Stimulated activated CD4-positive, alpha-beta T cell treated with anti-CD3 and anti-CD28 coated beads, Interleukin-1b, Interleukin-23, amount 100 ng/mL, for 1 hour (primary cell): ENCODE data around the gene TEAD1.
A peak's percentile ranks its signal among the peaks of the same experiment; 100 is the strongest.
"Not testable (repeated sequence)": the region's sequence is repeated elsewhere in the genome, so short reads cannot be mapped to it uniquely, and the experiment has no call there.

Source experiments
- DNase-seq, 2 donors: peaks; one replicate each; pipeline ENCODE4 v3.0.0-alpha.2; 2020; ENCODE audit warnings: low read depth in 2 of 2

TEAD1 gene

DNA sequence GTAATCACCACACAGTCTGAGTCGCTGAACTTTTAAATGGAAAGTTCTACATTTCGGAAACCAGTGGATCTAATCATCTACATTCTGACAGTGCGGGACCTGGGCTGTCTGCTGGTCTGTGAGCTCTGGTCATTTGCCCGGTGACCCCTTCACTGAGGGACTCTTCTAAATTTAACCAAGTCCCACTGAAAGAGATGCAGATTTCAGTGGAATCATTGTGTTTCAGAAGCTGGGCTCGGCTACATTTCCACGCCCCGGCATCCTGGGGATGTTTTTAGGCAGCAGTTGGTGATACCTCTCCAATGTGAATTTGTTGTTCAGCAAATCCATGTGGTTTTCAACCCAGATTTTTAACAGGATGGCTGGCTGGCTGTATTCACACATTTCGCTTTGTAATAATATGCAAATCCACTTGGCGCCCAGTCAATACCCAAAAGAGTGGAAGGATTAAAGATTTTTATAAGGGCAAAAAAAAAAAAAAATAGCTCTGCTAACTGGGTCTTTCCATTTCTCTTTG lies 189.4 kb downstream of the TEAD1 start:
- no peak for DNase-seq

DNA sequence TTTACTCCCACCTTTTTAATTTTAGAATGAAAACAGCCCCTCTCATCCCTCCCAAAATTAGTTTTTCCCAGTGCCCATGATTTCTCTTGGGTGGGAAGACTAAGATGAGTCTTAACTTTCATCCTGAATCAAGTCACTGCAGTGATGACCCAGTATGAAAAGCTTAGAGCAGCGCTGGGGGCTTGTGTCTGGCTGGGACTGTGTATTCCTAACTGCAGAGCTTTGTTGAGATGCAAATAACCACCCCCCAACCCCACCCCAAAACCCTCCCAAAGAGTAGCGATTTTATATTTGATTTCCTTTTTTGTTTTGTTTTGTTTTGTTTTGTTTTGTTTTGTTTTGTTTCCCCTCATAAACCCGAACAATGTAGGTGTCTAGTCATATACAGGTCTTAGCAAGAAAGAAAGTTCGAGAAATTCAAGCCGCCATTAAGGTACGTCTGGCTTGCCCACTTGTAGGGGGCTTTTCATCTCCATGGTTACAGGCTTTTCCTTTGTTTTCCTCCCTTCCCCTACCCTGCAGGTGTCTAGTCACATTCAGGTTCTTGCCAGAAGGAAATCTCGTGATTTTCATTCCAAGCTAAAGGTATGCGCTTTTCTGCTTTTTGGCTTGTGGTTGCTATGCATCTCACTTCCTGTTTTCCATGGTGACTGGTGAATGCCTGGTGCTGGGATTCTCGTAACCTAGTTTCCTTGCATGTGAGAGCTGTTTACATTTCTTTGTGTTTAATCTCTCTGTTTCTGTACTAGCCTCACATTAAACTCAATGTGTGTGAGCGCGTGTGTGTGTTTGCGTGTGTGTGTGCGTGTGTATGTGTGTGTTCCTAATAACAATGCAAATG lies 190.3 kb downstream of the TEAD1 start:
- no peak for DNase-seq

DNA sequence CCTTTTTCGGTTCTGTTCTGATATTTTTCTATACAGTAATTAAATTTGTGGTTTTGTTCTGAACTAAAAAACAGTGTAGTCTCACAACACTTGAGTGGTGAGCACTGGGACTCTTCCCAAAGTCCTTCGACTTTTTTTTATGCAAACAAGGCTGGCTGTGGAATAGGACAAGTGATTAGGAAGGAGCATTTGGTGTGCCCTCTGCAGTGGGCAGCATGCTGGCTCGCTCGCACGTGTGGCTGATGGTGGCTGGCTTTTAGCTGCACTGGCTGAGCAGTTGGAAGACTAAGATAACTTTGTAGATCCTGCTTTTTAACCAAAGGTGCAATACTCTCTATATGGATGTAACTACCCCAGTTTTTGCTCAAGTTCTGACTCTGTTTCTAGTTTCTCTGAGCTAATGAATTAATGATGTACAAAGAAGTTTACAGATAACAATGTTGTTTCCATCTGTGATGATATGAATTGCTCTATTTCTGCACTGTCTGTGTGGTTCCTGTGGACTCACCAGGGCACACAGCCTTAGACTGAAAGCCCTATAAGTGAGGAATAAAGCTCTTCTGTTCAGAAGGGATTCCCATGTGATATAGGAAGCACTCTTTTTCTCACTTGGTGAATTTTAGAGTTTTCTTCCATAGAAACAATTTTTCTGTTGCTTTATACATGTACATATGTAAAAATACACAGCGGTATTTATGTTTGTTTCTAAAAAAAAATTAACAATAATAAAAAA lies 191.8 kb downstream of the TEAD1 start:
- DNase-seq: no peak

DNA sequence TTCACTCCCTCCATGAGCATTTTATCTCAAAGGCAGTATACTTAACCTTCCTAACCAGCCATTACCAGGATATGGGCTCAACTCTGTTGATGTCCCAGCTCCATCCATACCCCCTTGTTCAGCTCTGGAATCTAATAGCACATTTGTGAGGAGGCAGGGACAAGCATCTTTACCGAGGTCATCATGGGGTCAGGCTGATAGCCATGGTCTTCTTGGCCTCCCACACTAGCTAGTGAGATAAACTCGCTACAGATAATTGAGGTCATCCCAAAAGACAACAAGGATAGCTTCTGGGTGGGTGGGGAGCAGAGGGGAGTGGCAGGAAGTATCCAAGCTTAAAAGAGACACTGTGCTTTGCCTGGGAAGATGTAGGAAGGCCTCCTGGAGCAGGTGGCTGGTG lies 193.3 kb downstream of the TEAD1 start:
- DNase-seq: no peak

DNA sequence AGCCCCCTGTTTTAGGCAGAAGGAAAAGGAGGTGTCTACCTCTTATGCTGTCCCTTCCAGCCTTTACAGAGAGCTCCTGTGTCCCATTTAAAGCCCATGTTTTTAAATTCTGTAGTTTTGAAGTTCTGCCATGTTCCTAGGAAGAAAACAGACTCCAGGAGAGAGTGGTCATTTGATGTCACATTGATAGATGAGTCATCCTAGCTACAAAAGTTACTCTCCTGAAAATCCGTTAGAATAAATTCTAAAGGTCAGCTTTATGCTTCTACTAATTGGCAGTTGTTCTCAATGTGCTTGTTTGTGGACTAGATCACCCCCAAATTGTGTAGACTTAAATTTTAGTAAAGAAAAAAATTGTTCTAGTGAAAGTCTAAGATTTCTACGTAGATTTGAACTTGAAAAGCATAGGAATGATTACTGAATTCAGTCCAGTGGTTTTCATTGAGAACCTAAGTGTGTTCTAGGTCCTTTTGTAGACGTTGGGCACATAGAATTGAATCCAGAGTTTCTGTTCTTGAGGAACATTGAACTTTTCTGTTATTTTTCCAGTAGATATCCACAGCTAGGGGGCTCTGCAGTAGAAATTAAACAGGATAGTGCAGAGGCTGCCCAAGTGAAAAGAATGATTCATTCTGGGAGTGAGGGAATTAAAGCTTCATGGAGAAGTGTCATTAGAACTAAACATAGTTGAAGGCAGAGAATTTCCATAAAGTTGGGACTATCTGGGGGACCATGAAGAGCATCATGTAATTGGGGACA lies 194.3 kb downstream of the TEAD1 start:
- DNase-seq: no peak

DNA sequence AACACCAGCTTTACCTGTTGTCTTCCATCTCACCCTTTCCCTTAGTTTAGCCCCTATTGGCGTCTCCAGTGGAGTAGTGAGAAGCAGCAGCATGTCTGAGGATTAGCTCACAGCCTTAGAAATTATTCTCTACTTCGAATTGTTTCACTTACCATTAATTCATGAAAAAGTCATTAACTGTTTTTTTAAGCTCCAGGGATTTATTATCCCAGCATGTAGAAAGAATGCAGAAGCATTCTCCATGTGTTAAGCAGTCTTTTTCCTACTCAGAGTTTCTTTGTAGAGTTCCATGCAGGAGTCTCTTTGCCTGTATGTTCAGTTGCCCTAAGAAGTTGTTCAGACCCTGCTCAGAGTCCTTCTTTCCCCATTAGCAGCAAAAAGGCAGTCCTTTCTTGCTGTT lies 197.0 kb downstream of the TEAD1 start:
- DNase-seq: no peak

DNA sequence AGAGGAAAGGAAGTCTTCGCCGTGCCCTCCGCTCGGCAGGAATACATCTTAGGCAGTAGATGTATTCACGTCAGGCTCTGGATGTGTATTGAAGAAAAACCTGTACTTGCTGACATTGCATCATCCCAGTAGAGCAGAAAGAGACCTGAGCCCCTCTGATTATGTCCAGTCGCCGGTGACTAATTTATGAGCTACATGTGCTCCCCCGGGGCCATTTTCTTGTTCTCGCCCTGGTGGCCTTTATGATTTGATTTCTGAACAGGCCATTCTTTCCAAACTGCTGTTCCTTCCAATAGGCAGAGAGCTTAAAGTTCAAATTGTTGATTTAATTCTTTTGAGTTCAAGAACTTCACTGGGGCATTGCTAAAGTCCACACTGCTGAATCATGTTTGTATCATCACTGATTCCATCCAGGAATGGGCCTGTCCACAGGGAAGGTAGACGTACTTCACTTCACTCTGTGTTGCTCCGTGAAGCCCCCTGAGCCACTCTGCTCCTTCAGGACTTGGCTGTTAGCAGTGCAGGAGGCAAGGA lies 197.6 kb downstream of the TEAD1 start:
- no peak for DNase-seq

DNA sequence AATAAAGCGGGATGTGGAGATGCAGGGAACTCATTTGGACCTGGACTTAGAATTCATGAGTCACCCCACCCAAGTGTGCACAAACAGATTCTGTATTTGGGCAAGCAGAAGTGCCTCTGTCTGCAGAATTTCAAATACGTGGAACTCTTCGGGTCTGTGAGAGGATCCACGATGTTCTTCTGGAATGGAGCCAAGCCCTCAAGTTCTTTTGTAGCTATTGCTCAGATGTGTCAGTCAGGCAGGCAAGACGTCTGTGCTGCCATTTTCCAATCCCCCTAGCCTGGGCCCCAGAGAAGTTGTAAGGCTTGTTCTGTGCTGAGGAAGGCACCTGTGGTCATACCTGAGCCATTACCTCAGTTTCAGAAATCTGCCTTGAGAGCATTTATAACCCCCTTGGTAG lies 202.1 kb downstream of the TEAD1 start:
- no peak for DNase-seq

DNA sequence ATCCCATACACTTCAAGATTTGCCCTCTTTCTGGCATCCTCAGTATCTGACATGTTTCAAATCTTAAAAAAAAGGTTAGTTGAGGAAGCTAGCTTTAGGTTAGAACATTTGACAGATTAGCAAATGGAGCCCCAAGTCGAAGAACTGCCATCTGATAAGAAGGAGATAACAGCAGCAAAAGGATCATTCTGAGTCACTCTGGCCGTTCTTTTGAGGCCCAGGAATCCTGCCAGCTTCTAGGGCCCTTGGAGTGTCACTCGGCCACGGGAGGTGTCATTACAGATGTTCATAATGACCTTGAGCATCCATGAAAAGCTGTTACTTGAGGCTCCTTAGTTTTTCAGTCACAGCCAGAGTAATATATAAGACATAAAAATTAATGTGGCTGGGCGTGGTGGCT lies 202.8 kb downstream of the TEAD1 start:
- no peak for DNase-seq

DNA sequence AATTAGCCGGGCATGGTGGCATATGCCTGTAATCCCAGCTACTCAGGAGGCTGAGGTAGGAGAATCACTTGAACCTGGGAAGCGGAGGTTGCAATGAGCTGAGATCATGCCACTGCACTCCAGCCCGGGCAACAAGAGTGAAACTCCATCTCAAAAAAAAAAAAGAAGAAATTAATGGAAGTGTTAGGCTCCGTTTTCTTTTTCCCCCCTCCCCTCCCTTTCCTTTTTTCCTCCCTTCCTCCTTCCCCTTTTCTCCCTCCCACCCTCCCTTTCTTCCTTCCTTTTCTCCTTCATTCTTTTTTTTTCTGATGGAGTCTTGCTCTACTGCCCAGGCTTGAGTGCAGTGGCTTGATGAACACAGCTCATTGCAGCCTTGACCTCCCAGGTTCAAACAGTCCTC lies 203.3 kb downstream of the TEAD1 start:
- DNase-seq: not testable (repeated sequence)

DNA sequence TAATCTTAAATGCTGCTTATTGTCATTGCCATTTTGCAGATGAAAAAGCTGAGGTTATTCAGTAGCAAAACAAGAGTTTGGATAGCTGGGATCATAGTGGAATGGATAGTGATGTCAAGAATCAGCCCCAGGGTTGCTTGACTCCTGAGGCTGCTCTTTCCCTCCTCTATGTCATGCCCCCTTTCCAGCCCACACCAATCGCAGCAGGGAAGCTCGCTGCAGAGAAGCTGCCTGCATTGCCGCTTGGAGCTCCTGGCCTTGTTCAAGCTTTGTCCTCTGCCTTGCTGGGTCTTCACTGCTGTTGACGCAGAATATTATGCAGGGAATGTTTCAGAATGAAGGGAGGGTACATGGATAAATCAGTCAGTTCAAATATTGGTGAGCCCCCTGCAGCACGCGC lies 206.1 kb downstream of the TEAD1 start:
- no peak for DNase-seq

DNA sequence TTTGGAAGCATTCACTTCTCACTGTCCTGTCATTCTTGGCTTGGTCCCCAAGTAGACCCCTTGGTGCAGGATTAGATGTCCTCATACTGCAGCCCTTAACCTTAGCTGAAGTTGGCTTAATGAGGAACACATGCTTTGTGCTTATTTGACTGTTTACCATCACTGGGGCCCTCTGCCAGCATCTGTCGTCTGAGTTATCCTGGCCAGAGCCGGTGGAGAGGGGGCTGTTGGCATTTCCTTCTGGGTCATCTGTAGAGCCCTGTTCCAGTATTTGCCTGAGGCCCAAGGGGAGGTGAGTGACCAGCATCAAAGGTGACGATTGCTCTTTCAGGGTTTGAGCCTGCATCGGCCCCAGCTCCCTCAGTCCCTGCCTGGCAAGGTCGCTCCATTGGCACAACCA lies 208.4 kb downstream of the TEAD1 start:
- DNase-seq: no peak

DNA sequence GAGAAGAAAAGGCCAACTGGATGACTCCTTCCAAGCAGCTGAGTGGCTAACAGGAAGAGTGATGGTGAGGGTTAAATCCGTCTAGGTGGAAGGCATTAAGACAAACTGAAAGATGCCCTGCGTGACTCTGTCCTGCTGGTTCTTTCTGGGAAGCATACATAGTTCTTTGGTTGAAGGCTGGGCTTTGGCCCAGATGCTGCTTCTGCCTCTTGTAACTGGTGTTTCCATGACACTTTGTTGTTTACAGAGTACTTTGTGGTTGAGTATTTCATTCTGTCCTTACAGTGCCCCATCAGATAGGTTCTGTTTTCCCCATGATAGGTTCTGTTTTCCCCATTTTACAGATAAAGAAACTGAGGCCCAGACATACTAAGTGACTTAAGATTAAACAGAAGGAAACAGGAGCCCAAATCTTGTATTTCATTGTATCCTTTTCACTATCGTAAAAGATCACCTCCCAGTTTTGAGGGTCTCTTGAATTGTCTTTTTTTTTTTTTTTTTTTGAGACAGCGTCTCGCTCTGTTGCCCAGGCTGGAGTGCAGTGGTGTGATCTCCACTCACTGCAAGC lies 210.6 kb downstream of the TEAD1 start:
- no peak for DNase-seq

DNA sequence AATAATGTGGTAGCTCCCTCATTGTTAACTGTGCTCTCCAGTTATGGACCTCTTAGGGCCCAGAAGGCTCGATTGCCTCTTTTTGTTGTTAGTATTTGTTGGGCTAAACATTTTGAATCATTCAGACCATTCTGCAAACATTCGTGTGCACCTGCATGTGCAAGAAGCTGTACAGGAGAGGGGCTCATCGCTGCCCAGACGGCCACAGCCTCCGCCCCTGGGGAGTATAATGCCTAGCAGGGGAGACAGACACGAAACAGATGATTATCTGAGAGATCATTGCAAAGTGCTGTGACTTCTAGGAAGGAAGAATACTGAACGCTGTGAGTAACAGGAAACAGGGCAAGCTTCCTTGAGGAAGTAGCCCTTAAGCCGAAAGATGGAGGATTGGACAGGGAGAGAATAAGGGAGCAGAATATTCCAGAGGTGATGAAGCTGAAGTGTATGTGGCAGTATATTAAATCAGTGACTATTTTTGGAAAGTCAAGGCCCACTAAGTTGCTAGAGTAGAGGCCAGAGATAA lies 211.6 kb downstream of the TEAD1 start:
- DNase-seq: no peak

DNA sequence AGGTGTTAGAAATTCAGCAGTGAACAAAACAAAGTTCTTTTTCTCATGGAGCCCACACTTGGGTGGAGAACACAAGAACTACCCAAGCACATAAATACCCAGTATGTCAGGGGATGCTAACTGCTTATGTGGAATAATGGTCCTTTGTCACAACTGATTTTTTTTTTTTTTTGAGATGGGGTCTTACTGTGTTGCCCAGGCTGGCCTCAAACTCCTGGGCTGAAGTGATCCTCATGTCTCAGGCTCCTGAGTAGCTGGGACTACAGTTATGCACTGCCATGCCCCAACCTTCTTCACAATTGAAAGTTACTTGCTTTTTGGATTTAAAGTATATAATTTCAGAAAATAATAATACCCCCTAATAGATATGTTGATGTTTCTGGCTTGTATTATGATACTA lies 212.3 kb downstream of the TEAD1 start:
- DNase-seq: no peak

DNA sequence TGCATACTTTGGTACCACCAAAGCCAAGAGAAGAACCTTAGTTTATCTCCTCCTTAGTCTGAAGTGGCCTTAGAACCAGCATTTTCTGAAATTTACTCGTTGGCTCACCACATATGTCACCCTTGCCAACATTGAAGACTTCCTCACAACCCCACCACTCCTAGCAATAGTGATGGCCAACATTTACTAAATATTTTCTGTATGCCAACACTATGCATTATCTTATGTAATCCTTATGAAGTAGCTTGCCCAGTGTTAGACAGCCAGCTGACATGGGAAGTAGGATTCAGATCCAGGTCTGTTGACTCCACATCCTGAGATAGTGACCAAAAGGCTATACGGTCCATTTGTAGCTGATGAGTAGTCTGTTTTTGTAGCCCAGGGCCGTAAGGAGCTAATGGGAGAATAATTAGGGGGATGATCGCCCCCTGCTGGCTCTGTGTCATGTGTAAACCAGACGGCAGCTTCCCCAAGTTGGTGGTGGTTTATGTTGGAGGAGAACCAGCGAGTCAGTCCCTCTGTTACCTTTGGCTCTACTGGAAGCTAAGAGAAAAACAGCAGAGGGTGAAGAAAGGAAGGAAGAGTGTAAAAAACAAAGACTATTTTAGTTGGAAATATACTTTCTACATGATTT lies 214.4 kb downstream of the TEAD1 start:
- DNase-seq: peak; percentile 27 to 50

DNA sequence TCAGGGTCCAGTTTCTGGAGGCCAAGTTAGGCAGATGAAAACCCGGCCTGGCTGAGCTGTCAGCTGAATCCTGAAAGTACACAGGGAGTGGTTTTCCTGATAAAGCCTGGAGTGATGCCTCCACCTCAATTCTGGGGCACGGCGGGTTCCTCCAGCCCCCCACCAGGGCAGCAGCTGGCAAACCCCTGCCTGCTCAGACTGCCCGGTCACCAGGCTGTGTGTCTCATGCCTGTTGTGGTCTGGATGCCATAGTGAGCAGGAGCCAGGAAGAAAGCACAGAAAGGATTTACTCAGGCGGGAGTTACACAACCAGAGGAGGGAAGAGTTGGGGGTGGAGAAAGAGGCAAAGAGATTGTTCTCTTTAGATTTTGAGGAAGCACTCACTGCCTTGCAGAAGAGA lies 215.0 kb downstream of the TEAD1 start:
- DNase-seq: no peak

DNA sequence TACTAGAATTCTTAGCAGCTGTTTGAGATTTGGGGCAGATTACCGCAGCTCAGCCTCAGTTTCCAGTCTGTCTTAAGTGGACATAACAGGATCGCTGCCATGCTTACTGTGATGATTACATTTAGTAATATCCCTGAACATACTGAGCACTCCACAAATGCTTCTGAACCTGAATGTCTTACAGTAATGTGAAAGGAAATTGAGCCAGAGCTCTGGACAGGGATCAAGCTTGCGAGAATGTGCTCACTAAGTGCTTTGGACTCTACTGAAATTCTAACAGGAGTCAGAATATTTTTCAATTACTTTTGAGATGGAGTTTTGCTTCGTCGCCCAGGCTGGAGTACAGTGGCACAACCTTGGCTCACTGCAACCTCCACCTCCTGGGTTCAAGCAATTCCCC lies 216.3 kb downstream of the TEAD1 start:
- no peak for DNase-seq

DNA sequence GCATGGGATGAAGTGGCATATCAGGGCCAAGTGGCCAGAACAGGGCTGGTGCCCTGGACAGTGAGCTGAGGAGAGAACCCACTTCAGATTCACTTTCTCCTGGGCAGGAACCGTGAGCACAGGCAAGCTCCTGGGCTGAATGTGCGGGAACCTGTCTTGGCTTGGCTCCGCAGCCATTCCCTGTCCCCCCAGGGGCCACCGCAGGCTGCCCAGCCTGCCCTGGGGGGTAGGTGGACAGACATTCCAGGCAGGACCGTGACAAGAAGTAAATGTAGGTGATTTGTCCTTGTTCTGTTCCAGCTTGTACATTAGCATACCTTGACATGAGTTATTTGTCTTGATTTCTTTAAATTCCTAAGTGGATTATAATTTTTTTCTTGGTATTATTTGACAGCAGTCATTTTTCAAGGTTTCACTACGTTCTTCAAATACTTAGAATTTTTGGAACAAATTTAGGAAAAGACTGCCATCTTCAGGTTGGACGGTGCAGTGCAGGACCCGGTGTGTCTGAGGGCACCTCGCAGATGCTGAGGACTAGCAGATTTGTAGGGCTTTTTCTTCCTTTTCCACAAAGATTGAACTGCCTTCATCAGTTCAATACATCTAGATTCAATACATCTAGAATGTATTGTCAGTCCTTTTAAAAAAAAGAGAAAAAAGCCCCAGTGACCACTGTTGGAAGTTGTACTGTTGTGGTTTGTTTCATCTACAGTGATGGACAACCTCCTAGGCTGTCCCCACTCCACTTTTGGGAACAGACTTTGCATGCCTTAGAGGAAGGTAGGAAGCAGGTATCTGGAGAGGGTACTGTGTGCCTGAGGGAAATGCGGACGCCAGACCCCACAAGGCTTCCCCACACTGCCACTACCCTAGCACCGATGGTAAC lies 219.8 kb downstream of the TEAD1 start:
- peak in 1 of 2 donors; percentile 18 for DNase-seq

DNA sequence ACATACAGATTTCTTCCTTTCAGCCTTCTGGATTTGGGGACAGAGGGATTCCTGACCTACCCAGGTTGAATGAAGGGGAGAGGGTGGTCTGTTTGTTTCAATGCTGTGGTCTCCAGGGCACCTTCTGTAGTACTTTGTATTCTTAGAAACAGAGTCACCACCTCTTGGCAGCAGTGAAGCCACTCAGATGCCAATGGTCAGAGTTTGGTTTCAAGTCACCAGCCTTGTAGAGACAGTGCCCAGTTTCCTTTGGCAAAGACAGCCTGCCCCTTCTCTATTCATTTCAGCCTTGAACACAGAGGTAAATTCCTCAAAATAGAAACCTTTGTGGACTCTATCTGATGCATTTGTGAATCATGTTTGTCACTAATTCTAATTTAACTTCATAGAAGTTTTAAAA lies 223.2 kb downstream of the TEAD1 start:
- no peak for DNase-seq
